ENCODE data around the gene RHBDF1.
"Not testable (repeated sequence)": the region's sequence is repeated elsewhere in the genome, so short reads cannot be mapped to it uniquely, and the experiment has no call there.

Gene RHBDF1

DNA sequence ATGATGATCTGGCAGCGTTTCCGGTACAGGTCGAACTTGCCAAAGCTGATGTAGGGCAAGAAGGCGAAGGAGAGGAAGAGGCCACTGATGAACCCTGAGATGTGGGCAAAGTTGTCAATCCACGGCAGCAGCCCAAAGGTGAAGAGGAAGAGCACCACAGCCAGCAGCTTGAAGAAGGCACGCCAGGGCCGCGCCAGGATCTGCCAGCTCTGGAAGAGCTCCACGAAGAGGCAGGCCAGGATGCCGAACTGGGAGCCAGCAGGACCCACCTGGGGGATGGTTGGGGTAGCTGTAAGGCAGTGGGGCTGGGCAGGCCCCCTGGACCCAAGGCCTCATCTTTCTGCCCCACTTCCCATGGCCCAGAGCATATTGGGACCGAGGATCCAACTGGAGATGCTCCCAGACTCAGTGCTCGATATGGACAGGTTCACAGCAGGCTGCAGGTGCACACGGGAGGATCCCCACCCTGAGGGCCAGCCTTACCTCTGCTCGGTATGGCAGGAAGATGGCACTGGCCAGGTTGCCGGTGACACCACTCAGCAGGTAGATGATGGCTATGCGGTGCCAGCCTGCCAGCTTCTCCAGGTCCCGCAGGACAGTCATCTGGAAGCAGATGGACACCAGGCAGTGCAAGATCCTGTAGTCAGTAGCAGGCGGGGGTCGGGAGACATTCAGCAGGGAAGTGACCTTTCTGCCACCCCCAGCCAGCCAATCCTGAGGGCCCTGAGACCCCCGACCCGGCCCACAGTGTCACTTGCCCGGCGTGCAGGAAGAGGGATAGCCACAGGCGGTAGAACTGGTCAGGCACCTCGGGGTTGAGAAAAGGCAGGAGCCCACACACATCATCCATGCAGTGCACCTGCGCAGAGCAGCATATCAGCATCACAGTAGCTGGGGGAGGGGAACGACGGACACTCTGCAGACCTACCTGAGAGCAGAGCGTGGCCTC lies 13.7 kb downstream of the RHBDF1 start:
- no peak for DNase-seq

- DNase-seq: no peak
Observed at GRCh38 chr16:57711-58110, 14.7 kb downstream of the RHBDF1 start.

GRCh38 chr16:56231-56927 lies 16.1 kb downstream of the RHBDF1 start:
- no peak for DNase-seq

GRCh38 chr16:55571-56136 lies 16.8 kb downstream of the RHBDF1 start:
- no peak for DNase-seq

GRCh38 chr16:54237-54581 lies 18.2 kb downstream of the RHBDF1 start:
- peak; percentile 33 for DNase-seq

DNA sequence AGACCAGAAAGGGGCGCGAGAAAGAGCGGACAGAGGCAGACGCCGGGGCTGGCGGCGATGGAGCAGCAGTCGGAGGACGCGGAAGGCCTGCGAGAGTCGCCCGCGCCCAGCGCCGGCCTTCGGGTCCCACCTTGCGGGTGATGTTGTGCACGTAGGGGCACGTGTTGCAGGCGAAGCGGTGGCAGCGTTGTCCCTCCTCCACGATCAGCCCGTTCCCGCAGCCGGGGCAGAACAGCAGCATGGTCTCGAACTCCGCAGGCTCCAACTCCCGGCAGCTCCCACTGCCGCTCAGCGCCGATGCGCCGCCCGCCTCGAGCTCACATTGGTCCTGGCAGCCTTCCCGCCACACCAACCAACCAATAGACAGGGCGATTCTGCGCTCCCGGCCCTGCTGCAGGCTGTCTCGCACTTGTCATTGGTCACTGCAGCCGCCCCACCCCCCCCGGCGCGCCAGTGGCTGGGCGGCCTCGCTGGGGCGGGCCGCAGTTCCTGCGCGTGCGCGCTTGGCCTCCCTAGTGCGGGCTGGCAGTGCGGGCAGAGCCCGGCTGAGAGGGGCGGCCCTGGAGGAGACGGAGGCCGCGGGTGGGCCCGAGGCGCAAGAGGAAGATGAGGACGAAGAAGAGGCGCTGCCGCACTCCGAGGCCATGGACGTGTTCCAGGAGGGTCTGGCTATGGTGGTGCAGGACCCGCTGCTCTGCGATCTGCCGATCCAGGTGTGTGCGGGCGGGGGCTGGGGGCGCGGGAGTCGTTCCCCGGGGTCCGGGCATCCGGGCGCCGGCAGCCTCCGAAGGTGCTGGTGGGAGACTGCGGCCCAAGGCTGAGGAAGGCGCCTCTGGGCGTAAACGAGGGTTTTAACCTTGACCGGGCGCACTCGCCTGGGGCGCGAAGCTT lies 18.8 kb downstream of the RHBDF1 start, which contains the start of the genes POLR3K and SNRNP25:
TSS of gene POLR3K (minus strand) at position 263 of the 891 bp plus-strand sequence. CDS start at position 241, 22 bp downstream.
TSS of gene SNRNP25 (plus strand) at position 483 of the 891 bp plus-strand sequence. CDS start at position 672, 189 bp downstream.
- DNase-seq: peak; percentile 98

DNA sequence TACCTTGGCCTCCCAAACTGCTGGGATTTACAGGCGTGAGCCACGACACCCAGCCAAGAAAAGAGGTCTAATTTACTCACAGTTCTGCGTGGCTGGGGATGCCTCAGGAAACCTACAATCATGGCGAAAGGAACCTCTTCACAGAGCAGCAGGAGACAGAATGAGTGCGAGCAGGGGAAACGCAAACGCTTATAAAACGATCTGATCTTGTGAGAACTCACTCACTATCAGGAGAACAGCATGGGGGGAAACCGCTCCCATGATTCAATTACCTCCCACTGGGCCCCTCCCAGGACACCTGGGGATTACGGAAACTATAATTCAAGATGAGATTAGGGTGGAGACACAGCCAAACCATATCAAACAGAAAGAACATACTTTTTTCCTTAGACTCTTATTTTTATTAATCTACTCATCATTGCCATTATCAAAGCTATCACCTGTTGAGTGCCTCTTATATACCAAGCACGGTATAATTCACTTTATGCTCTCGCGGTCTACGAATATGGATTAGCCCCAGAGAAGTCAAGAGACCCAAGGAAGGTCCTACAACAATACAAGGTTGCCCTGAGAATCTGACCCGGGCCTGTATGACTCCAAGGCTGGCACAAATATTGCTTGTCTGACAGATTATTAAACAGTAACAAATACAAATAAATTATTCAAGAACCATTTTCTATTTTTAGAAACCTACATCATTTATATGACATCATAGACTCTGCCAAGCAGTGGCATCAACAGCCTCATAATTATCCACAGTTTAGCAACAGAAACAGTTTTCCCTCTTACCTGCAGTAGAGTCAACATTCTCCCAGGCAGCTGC lies 21.5 kb downstream of the RHBDF1 start:
- no peak for DNase-seq

DNA sequence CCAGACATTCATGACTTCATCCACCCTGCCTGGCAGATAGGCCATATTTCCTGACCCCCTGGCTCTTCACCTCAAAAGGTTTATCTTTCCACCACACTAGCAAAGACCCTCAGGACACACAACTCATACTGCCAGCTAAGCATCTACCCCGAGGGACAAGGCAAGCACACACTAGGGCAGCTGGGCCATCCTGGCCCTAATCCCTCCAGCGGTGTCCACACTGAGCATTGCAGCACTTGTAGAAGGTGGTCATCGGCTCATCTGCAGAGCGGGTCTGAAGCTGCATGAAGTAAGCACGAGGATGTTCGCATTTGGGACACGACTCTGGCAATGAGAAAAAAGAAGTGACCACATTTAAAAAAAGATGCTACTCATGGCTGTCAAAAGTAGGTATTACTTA lies 25.2 kb downstream of the RHBDF1 start:
- no peak for DNase-seq

- DNase-seq: not testable (repeated sequence)
Observed at GRCh38 chr16:46510-46909, 25.9 kb downstream of the RHBDF1 start.

DNA sequence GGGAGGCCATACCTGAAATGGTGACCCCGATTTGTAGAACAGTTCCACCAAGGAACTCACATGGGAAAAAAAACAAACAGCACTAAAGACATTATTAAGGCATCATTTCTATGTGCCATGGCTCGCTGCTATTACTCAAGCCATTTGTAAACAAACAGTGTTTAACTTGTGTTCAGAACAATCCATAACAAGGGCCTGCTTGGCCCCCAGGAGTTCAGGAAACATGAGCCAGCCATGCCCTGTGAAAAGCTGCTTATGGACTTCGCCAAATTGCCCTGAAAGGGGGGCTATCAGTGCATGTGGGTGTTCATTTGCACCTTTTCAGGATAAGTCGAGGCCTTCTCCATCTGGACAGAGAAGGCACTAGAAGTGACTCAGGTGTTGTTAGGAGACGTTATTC lies 27.0 kb downstream of the RHBDF1 start:
- DNase-seq: no peak

DNA sequence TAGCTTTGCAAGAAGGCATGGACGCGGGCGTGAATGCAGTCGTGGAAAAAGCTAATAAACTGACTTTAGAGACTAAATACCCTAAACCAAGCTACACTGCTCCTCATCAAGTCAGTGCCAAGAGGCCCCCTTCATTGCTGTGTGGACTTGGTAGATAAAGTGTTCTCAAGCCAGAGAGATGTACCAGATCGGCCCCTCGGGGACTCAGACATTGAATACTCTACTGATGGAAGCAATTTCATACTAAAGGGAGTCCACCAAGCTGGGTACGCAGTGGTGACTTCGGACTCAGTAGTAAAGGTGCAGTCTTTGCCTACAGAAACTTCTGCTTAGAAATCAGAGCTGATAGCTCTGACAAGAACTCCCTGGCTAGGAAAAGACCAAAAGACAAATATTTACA lies 27.8 kb downstream of the RHBDF1 start:
- no peak for DNase-seq

- DNase-seq: no peak
Observed at GRCh38 chr16:43294-43693, 29.1 kb downstream of the RHBDF1 start.

- no peak for DNase-seq
Observed at GRCh38 chr16:42691-43090, 29.7 kb downstream of the RHBDF1 start.

GRCh38 chr16:42069-42457 lies 30.4 kb downstream of the RHBDF1 start:
- no peak for DNase-seq

- no peak for DNase-seq
Observed at GRCh38 chr16:41439-42068, 30.9 kb downstream of the RHBDF1 start.

GRCh38 chr16:38941-39892 lies 33.2 kb downstream of the RHBDF1 start:
- DNase-seq: no peak

DNA sequence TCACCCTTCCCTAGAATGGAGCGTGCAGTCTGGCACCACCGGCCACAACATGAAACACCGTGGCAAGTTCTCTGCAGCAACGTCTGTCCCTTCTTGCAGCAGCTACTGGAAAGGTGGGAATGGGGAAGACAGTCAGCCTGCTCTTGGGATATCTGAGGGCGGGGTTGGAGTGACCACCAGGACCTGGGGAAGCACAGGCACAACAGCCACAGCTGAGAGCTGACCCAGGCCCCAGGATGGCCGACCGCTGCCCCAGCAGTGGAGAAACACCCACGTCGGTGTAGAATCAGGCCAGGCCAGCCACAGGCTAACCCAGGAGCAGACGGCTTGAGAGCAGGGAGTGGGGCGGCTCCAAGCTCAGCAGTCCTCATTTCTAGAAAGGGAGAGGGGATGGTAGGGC lies 34.2 kb downstream of the RHBDF1 start:
- DNase-seq: not testable (repeated sequence)

DNA sequence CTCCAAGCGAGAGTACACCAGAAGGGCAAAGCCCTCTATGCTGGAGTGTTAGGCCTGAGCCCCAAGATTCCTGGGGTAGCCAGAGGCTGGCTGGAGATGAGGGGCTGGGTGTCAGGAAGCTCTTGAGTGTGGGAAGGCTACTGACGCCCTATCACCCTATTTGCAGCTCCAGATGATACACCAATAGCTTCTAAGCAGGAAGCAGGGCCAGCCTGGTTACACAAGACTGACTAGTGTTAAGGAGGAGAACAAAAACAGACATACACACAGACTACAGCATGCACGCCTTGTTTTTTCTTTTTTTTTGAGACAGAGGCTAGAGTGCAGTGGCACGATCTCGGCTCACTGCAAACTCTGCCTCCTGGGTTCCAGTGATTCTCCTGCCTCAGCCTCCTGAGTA lies 34.9 kb downstream of the RHBDF1 start:
- no peak for DNase-seq

DNA sequence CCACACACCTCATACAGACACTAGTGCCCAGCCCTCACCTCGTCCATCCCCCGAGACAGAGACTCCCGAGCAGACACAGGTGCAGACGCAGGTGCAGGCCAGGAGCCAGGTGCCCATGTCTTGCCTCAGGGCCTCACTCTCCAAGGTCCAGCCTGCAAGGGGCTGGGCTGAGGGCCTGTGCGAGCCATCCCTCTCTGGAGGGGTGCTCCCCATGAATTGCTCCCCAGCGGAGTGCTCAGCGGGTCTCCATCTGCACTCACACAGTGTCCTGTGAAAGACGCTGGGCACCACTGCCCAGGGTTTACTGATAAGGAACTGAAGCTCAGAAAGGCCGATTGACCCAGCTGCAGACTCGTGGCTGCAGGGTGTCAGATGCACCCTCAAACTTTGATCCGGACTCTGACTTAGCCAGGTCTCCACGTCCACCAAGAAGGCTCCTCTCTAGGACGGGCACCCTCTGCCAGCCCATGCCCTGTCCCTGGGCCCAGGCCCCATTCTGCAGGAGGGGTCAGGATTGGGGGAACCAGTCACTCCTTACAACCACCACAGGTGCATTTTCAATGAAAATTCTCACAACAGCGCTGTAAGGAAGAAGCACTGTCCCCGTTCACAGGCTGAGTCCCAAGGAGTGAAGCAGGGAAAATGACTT lies 36.0 kb downstream of the RHBDF1 start:
- no peak for DNase-seq
